Neural progenitor cell (in vitro differentiated cells): ENCODE data around the gene UBR4. TPM values are rescaled to one million over a fixed set of nuclear protein-coding genes. Genes with fewer than 3 reads are reported as not detected.

Source experiments
- DNase-seq: peaks from one replicate; pipeline ENCODE4 v3.0.0-alpha.2; 2016; ENCODE audit warnings: low spot score
- H2AFZ ChIP-seq: fragments of 200-600 bp; sonication (generic); replicated peaks from 2 replicates; pipeline ENCODE4 v1.6.1; 2016; ENCODE audit warnings: antibody characterized with exemption
- H3F3A ChIP-seq: fragments of 200-600 bp; sonication (generic); 2 replicates; pipeline ENCODE4 v1.6.1; 2016; ENCODE audit warnings: antibody characterized with exemption, low read depth
- H3K27ac ChIP-seq: fragments of 200-600 bp; sonication (generic); 2 replicates; pipeline ENCODE4 v1.5.1; 2016; ENCODE audit warnings: mild to moderate bottlenecking
- H3K27me3 ChIP-seq: fragments of 200-600 bp; sonication (generic); 2 replicates; pipeline ENCODE4 v1.6.1; 2016; ENCODE audit warnings: mild to moderate bottlenecking, moderate library complexity
- H3K36me3 ChIP-seq: fragments of 200-600 bp; sonication (generic); 2 replicates; pipeline ENCODE4 v1.5.1; 2016
- H3K4me1 ChIP-seq: fragments of 200-600 bp; sonication (generic); 2 replicates; pipeline ENCODE4 v1.6.1; 2016; ENCODE audit warnings: mixed run types
- H3K4me2 ChIP-seq: fragments of 200-600 bp; sonication (generic); 2 replicates; pipeline ENCODE4 v1.6.1; 2016
- H3K4me3 ChIP-seq: fragments of 200-600 bp; sonication (generic); 2 replicates; pipeline ENCODE4 v1.5.1; 2016
- H3K79me2 ChIP-seq: fragments of 200-600 bp; sonication (generic); 2 replicates; pipeline ENCODE4 v1.6.1; 2016; ENCODE audit warnings: low read depth
- H3K9ac ChIP-seq: fragments of 200-600 bp; sonication (generic); 2 replicates; pipeline ENCODE4 v1.6.1; 2016
- H3K9me3 ChIP-seq: fragments of 200-600 bp; sonication (generic); 2 replicates; pipeline ENCODE4 v1.5.1; 2016; ENCODE audit warnings: low read depth
- H4K20me1 ChIP-seq: fragments of 200-600 bp; sonication (generic); 2 replicates; pipeline ENCODE4 v1.6.1; 2016; ENCODE audit warnings: low read depth
- H3K27ac Mint-ChIP-seq: 3 replicates; pipeline ENCODE4 v1.8.0; 2021; ENCODE audit warnings: mixed read lengths
- H3K27me3 Mint-ChIP-seq: 2 replicates; pipeline ENCODE4 v1.8.0; 2022; ENCODE audit warnings: low read depth, mild to moderate bottlenecking, inconsistent platforms, moderate library complexity, mixed read lengths; ENCODE audit not compliant: insufficient read depth
- H3K36me3 Mint-ChIP-seq: 3 replicates; pipeline ENCODE4 v1.8.0; 2021; ENCODE audit warnings: mixed read lengths
- H3K4me1 Mint-ChIP-seq: 3 replicates; pipeline ENCODE4 v1.8.0; 2021; ENCODE audit warnings: mixed read lengths
- H3K4me3 Mint-ChIP-seq: 3 replicates; pipeline ENCODE4 v1.8.0; 2021; ENCODE audit warnings: mild to moderate bottlenecking, moderate library complexity, mixed read lengths
- H3K9me3 Mint-ChIP-seq: 3 replicates; pipeline ENCODE4 v1.8.0; 2020; ENCODE audit warnings: mixed read lengths
- EZH2 ChIP-seq: fragments of 200-600 bp; sonication (generic); IDR thresholded peaks from 2 replicates; pipeline ENCODE4 v1.6.1; 2017; ENCODE audit warnings: antibody characterized with exemption, mild to moderate bottlenecking, moderate library complexity
- EZH2phosphoT487 ChIP-seq: fragments of 200-600 bp; sonication (generic); IDR thresholded peaks from 2 replicates; pipeline ENCODE4 v1.6.1; 2017; ENCODE audit warnings: antibody characterized with exemption
- total RNA-seq: library from RNA; depleted of rRNA; stranded (reverse); fragments of >200 nt; gene quantifications from 2 replicates; pipeline ENCODE4 v1.2.3, GENCODE V29; 2015; ENCODE audit warnings: low replicate concordance
- TF ChIP-seq, protein P1 (sequence below): fragments of 200-600 bp; sonication (generic); IDR thresholded peaks from 2 replicates; pipeline ENCODE4 v1.5.1; 2017; ENCODE audit warnings: antibody characterized with exemption, mild to moderate bottlenecking

UBR4 gene
- total RNA-seq, 1 donor from 2014 or later: 71.2 TPM

DNA sequence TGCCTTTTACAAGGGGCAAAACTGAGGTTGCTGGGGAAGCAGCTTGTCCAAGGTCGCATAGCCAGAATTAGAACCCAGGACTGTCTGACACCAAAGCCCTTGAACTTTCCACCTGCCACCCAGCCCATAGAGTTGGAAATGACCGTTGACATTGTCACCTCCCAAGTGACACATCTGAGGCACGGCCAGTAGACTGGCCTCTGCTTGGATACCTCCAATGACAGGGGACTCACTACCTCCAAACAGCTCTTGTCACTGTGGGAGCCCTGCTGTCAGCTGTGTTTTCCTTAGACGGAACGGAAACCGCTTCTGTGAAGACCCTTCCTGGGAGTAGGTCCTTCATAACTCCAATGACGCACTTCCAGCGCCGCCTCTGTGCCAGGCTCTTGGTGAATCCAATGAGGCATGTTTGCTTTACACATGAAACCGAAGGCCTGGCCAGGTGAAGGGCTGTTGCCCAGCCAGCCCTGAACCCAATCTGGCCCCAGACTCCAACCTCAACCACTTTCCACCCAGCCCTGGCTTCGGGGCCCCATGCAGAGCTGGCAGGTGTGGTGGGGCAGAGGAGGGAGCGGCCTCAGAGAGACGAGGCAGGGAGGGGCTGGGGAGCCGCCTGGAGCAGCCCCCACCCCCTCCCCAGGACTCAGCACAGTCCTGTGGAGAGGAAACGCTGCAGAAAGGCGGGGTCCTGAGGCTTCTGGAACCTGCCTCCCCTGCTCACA, 144.4 kb downstream of the UBR4 start:
- no peaks in the 10 kb centered on the region for H3K79me2 ChIP-seq
- TF ChIP-seq EZH2phosphoT487: no peak
- TF ChIP-seq, protein P1, sequence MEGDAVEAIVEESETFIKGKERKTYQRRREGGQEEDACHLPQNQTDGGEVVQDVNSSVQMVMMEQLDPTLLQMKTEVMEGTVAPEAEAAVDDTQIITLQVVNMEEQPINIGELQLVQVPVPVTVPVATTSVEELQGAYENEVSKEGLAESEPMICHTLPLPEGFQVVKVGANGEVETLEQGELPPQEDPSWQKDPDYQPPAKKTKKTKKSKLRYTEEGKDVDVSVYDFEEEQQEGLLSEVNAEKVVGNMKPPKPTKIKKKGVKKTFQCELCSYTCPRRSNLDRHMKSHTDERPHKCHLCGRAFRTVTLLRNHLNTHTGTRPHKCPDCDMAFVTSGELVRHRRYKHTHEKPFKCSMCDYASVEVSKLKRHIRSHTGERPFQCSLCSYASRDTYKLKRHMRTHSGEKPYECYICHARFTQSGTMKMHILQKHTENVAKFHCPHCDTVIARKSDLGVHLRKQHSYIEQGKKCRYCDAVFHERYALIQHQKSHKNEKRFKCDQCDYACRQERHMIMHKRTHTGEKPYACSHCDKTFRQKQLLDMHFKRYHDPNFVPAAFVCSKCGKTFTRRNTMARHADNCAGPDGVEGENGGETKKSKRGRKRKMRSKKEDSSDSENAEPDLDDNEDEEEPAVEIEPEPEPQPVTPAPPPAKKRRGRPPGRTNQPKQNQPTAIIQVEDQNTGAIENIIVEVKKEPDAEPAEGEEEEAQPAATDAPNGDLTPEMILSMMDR: no peak
- TF ChIP-seq EZH2: no peak
- H3K4me1 ChIP-seq: peaks cover 15% of the 10 kb centered on the region
- no peak overlapping the region for H3K4me3 ChIP-seq
- no peak for DNase-seq
- H3K4me3 Mint-ChIP-seq: no peak overlapping the region
- peaks cover 13% of the 10 kb centered on the region for H3K27me3 Mint-ChIP-seq
- H3K9me3 Mint-ChIP-seq: peaks cover 10% of the 10 kb centered on the region
- H3K9ac ChIP-seq: no peak overlapping the region
- peaks cover 3% of the 10 kb centered on the region for H3K36me3 Mint-ChIP-seq
- H3K27ac ChIP-seq: no peak overlapping the region
- no peak overlapping the region for H2AFZ ChIP-seq
- peaks cover 14% of the 10 kb centered on the region for H3K4me1 Mint-ChIP-seq
- no peak overlapping the region for H3K4me2 ChIP-seq
- peaks cover 4% of the 10 kb centered on the region for H3F3A ChIP-seq
- H3K27ac Mint-ChIP-seq: no peak overlapping the region
- H4K20me1 ChIP-seq: no peaks in the 10 kb centered on the region
- no peaks in the 10 kb centered on the region for H3K9me3 ChIP-seq
- no peaks in the 10 kb centered on the region for H3K36me3 ChIP-seq
- no peaks in the 10 kb centered on the region for H3K27me3 ChIP-seq

DNA sequence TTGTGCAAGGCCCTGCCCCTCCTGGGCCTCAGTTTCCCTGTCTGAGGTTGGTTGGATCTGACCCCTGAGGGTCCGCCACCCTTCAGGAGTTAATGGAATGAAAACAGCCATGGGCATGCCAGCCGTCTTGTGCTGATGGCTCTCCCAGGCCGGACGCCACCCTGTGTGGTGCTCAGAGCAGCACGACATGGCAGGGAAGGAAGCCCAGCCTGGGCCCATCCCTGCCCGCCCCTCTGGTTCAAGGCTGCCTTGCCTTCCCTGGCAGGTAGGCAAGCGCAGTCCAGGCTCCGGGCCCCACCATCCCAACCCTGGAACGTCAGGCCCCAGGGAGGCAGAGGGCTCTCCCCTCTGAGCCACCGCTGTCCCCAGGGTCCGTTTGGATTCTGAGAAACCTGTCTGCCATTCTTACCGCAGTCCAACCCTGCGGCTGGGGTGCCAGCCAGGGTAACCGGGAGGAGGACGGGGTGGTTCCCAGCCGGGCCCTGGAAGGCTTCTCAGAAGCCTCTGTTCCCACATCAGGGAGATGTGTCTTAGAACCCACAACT, 145.1 kb downstream of the UBR4 start:
- peaks cover 13% of the 10 kb centered on the region for H3K27me3 Mint-ChIP-seq
- Histone ChIP-seq H3K36me3 (no peaks in the 10 kb centered on the region), H3K9me3 (no peaks in the 10 kb centered on the region), H3K4me2 (no peak overlapping the region), H3K4me1 (peaks cover 15% of the 10 kb centered on the region), H3K79me2 (no peaks in the 10 kb centered on the region), H3K4me3 (no peak overlapping the region), H2AFZ (no peak overlapping the region), H3K9ac (no peak overlapping the region), H4K20me1 (no peaks in the 10 kb centered on the region), H3K27ac (no peak overlapping the region), H3F3A (peaks cover 4% of the 10 kb centered on the region), H3K27me3 (no peaks in the 10 kb centered on the region)
- TF ChIP-seq EZH2phosphoT487: no peak
- TF ChIP-seq, protein P1: no peak
- no peak for TF ChIP-seq EZH2
- H3K36me3 Mint-ChIP-seq: peaks cover 3% of the 10 kb centered on the region
- DNase-seq: no peak
- peaks cover 10% of the 10 kb centered on the region for H3K9me3 Mint-ChIP-seq
- no peak overlapping the region for H3K27ac Mint-ChIP-seq
- peaks cover 13% of the 10 kb centered on the region for H3K4me1 Mint-ChIP-seq
- H3K4me3 Mint-ChIP-seq: no peak overlapping the region

DNA sequence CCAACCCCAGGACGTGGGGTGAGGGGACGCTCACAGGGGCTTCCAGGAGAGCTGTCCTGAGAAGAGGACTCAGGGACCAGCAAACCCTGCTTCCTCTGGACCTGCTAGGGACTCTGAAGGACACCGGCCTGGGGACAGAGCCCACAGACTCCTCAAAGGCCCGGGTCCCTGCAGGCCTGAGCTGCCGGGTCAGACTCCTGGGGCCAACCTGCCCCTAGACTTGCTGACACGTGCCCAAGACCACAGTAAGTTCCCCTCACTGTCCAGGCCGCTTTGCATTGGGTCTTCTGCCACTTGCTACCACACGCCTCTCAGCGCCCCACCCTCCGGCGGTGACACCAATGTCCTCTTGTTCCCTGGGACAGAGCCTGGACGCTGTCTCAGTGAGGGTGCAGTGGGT, 146.9 kb downstream of the UBR4 start:
- no peak overlapping the region for H3K4me3 ChIP-seq
- peaks cover 19% of the 10 kb centered on the region for H3K4me1 Mint-ChIP-seq
- no peak overlapping the region for H2AFZ ChIP-seq
- H3K27me3 Mint-ChIP-seq: peaks cover 11% of the 10 kb centered on the region
- H3F3A ChIP-seq: peaks cover 4% of the 10 kb centered on the region
- H3K9me3 ChIP-seq: no peaks in the 10 kb centered on the region
- H3K9ac ChIP-seq: no peak overlapping the region
- no peak overlapping the region for H3K4me3 Mint-ChIP-seq
- H3K79me2 ChIP-seq: no peaks in the 10 kb centered on the region
- no peak for DNase-seq
- H3K36me3 ChIP-seq: no peaks in the 10 kb centered on the region
- TF ChIP-seq EZH2phosphoT487 (no peak), EZH2 (no peak)
- TF ChIP-seq, protein P1: no peak
- H3K27me3 ChIP-seq: no peaks in the 10 kb centered on the region
- H3K27ac ChIP-seq: no peak overlapping the region
- no peaks in the 10 kb centered on the region for H4K20me1 ChIP-seq
- H3K9me3 Mint-ChIP-seq: peaks cover 10% of the 10 kb centered on the region
- peaks cover 15% of the 10 kb centered on the region for H3K4me1 ChIP-seq
- peaks cover 3% of the 10 kb centered on the region for H3K36me3 Mint-ChIP-seq
- H3K27ac Mint-ChIP-seq: no peak overlapping the region
- no peak overlapping the region for H3K4me2 ChIP-seq
